Liver (tissue), 9 donors: Measurements from ENCODE around the gene RPL39L. TPM values are rescaled to one million over a fixed set of nuclear protein-coding genes. Genes with fewer than 3 reads are reported as not detected.
A peak's percentile ranks its signal among the peaks of the same experiment; 100 is the strongest.

Experiments used
- DNase-seq: peaks from one replicate; pipeline ENCODE4 v3.0.0-alpha.2; 2017; ENCODE audit warnings: low spot score
- H3K27ac ChIP-seq, 2 donors: one replicate each; pipeline ENCODE4 v1.7.0; 2013; ENCODE audit warnings: inconsistent platforms in 2 of 2, low read length in 2 of 2, control low read depth in 1 of 2, low read depth in 1 of 2, mild to moderate bottlenecking in 1 of 2
- H3K27me3 ChIP-seq, 4 donors: one replicate each; pipeline versions ENCODE4 v1.6.1 to v1.7.0; 2013; ENCODE audit warnings: low read length in 3 of 4, inconsistent platforms in 1 of 4, mild to moderate bottlenecking in 1 of 4, moderate library complexity in 1 of 4; ENCODE audit not compliant: control insufficient read depth in 4 of 4, insufficient read depth in 4 of 4
- H3K36me3 ChIP-seq, 4 donors: one replicate each; pipeline versions ENCODE4 v1.6.1 to v1.7.0; 2013; ENCODE audit warnings: low read length in 3 of 4, mild to moderate bottlenecking in 3 of 4, low read depth in 1 of 4, moderate library complexity in 1 of 4; ENCODE audit not compliant: control insufficient read depth in 4 of 4, insufficient read depth in 3 of 4
- H3K4me1 ChIP-seq, 4 donors: one replicate each; pipeline versions ENCODE4 v1.6.1 to v1.7.0; 2013; ENCODE audit warnings: low read length in 3 of 4, mild to moderate bottlenecking in 3 of 4, moderate library complexity in 1 of 4; ENCODE audit not compliant: control insufficient read depth in 4 of 4, insufficient read depth in 4 of 4
- H3K4me3 ChIP-seq, 3 donors: one replicate each; pipeline versions ENCODE4 v1.6.1 to v1.7.0; 2013; ENCODE audit warnings: low read length in 3 of 3, control low read depth in 1 of 3, low read depth in 1 of 3, mild to moderate bottlenecking in 1 of 3
- H3K9ac ChIP-seq, 2 donors: one replicate each; pipeline ENCODE4 v1.7.0; 2013; ENCODE audit warnings: low read length in 2 of 2, mild to moderate bottlenecking in 2 of 2, moderate library complexity in 2 of 2, control low read depth in 1 of 2, low read depth in 1 of 2
- H3K9me3 ChIP-seq, 4 donors: one replicate each; pipeline versions ENCODE4 v1.6.1 to v1.7.0; 2013; ENCODE audit warnings: low read length in 3 of 4; ENCODE audit not compliant: control insufficient read depth in 4 of 4
- ATF3 ChIP-seq: IDR thresholded peaks from 2 replicates; pipeline ENCODE4 v1.6.1; 2016; ENCODE audit warnings: antibody characterized with exemption
- CTCF ChIP-seq: fragments of 150-350 bp; IDR thresholded peaks from 2 replicates; pipeline ENCODE4 v1.5.1; 2017; ENCODE audit warnings: improper control_type of control experiment, low read depth, low read length; ENCODE audit not compliant: missing input control
- EGR1 ChIP-seq, 2 donors: IDR thresholded peaks; 2 replicates each; pipeline ENCODE4 v1.6.1; 2016 to 2018; ENCODE audit warnings: antibody characterized with exemption in 2 of 2, low read depth in 2 of 2
- FOXA1 ChIP-seq: IDR thresholded peaks from 2 replicates; pipeline ENCODE4 v1.6.1; 2016; ENCODE audit warnings: antibody characterized with exemption
- FOXA2 ChIP-seq: IDR thresholded peaks from 2 replicates; pipeline ENCODE4 v1.6.1; 2016; ENCODE audit warnings: antibody characterized with exemption
- HNF4A ChIP-seq, 2 donors: conservative IDR thresholded peaks; 2 replicates each; pipeline ENCODE4 v1.6.1; 2016; ENCODE audit warnings: antibody characterized with exemption in 2 of 2, mild to moderate bottlenecking in 2 of 2
- HNF4G ChIP-seq: IDR thresholded peaks from 2 replicates; pipeline ENCODE4 v1.6.1; 2016; ENCODE audit warnings: antibody characterized with exemption
- JUND ChIP-seq, 2 donors: IDR thresholded peaks; 2 replicates each; pipeline ENCODE4 v1.6.1; 2016; ENCODE audit warnings: antibody characterized with exemption in 2 of 2
- NR2F2 ChIP-seq: IDR thresholded peaks from 2 replicates; pipeline ENCODE4 v1.6.1; 2016; ENCODE audit warnings: antibody characterized with exemption
- RAD21 ChIP-seq, 2 donors: IDR thresholded peaks; 2 replicates each; pipeline ENCODE4 v1.6.1; 2016; ENCODE audit warnings: antibody characterized with exemption in 2 of 2, mild to moderate bottlenecking in 2 of 2
- RXRA ChIP-seq, 2 donors: IDR thresholded peaks; 2 replicates each; pipeline ENCODE4 v1.6.1; 2017 to 2018; ENCODE audit warnings: antibody characterized with exemption in 2 of 2, mild to moderate bottlenecking in 1 of 2
- SP1 ChIP-seq: IDR thresholded peaks from 2 replicates; pipeline ENCODE4 v1.6.1; 2018; ENCODE audit warnings: antibody characterized with exemption, mild to moderate bottlenecking
- YY1 ChIP-seq: IDR thresholded peaks from 2 replicates; pipeline ENCODE4 v1.6.1; 2016; ENCODE audit warnings: antibody characterized with exemption, mild to moderate bottlenecking
- ZBTB33 ChIP-seq: IDR thresholded peaks from 2 replicates; pipeline ENCODE4 v1.6.1; 2016; ENCODE audit warnings: antibody characterized with exemption
- WGBS: extraction: QIAGEN DNeasy Blood & Tissue Kit; methylation state at CpG from one replicate; pipeline ENCODE4 v1.1.7; 2013; 5-methylcytosine and 5-hydroxymethylcytosine counted together
- polyA plus RNA-seq, 2 donors: library from polyadenylated mRNA; stranded (reverse) in 1 of 2; unstranded in 1 of 2; fragments of 200-250 nt in 1 of 2; fragments of >200 nt in 1 of 2; fragmentation: Nextera tagmentation in 1 of 2; extraction: Ambion mirVana in 1 of 2; gene quantifications; one replicate each; pipeline versions ENCODE4 v1.2.1 to v1.2.3, GENCODE V29; 2013 to 2015
- total RNA-seq, 2 donors: library from RNA; depleted of rRNA; stranded (reverse); fragments of >200 nt; gene quantifications; one replicate each; pipeline ENCODE4 v1.2.3, GENCODE V29; 2014
- TF ChIP-seq, protein P1 (sequence below): IDR thresholded peaks from 2 replicates; pipeline ENCODE4 v1.6.1; 2016; ENCODE audit warnings: antibody characterized with exemption
- donor health status: healthy.
- donor health status: healthy.
- donor health status: healthy.
- donor health status: healthy.
- donor health status: healthy.

RPL39L gene
- total and polyA plus RNA-seq, 4 donors, result 1.1 to 6.6 (median 4.2) TPM

DNA sequence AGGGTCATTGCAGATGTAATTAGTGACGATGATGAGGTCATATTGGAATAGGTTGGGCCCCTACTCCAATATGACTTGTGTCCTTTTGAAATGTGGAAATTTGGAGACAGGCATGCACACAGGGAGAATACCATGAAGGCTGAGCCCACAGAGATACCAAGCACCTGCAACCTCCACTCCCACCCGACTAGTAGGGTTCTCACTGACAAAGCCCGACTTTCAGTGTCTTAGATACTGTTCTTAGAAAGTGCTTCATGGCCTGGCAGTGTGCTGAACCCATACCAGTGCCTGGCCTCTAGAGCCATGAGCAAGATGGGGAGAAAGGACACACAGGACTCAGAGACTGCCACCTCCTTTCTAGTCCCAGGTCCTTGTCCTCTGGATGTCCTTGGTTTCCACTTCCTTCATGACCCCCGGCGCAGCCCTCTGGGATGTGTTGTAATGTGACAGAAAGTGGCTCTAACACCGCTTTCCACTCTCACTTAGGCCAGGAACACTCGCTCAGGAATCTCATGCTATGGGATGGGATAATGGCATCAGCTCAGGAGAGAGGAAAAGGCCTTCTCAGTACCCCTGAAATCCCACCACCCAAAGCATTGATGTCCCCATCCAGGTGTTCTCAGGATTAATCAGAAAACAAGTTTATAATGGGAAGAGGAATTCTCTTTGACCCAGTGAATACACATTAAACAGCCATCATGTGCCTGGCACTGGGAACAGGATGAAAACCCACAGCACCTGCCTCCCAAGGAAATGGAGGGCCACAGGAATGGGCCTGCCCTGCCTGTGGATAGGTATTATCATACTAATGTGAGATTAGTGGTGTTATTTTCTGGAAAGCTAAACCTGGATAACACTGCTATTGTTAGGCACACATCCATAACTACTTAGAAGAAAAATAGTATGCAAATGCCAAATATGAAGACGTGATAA, 59.9 kb downstream of the RPL39L start:
- Histone ChIP-seq H3K36me3 (peaks cover 3 to 45% (median 38%) of the 10 kb centered on the region in 4 donors), H3K9ac (no peak overlapping the region), H3K4me1 (no peaks in the 10 kb centered on the region), H3K27me3 (no peaks in the 10 kb centered on the region), H3K27ac (peak overlapping the region in 1 of 2 donors; percentile 24), H3K4me3 (no peak overlapping the region), H3K9me3 (no peaks in the 10 kb centered on the region)
- TF ChIP-seq ZBTB33 (no peak), YY1 (peak; percentile 2), RXRA (IDR thresholded peaks at IDR 0.05) (peak in 1 of 2 donors; percentile 5), HNF4A (conservative IDR thresholded peaks at IDR 0.05) (no peak)
- DNase-seq, result no peak
- WGBS, result 84% methylated on average over 8 of the region's 8 CpGs

GRCh38 chr3:187077537-187077936, 61.8 kb downstream of the RPL39L start:
- Histone ChIP-seq H3K36me3 (peaks cover 11 to 63% (median 56%) of the 10 kb centered on the region in 4 donors), H3K27me3 (no peaks in the 10 kb centered on the region), H3K4me3 (no peak overlapping the region), H3K9me3 (no peaks in the 10 kb centered on the region), H3K27ac (no peak overlapping the region), H3K9ac (no peak overlapping the region), H3K4me1 (peaks cover 0 to 2% (median 0%) of the 10 kb centered on the region in 4 donors)
- 94% methylated on average over 5 of the region's 5 CpGs for WGBS
- no peak for DNase-seq
- TF ChIP-seq SP1 (no peak), RXRA (IDR thresholded peaks at IDR 0.05) (no peak), JUND (IDR thresholded peaks at IDR 0.05) (no peak), EGR1 (IDR thresholded peaks at IDR 0.05; ENCODE audit: low read depth in 2 of 2) (no peak), HNF4G (no peak), RAD21 (IDR thresholded peaks at IDR 0.05) (no peak), CTCF (no peak), NR2F2 (no peak), HNF4A (conservative IDR thresholded peaks at IDR 0.05) (no peak), FOXA2 (no peak), ZBTB33 (no peak), YY1 (no peak), FOXA1 (no peak), ATF3 (no peak)
- TF ChIP-seq, protein P1, sequence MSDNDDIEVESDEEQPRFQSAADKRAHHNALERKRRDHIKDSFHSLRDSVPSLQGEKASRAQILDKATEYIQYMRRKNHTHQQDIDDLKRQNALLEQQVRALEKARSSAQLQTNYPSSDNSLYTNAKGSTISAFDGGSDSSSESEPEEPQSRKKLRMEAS, result no peak
